ENCODE results near the gene FNDC1.
A peak's percentile ranks its signal among the peaks of the same experiment; 100 is the strongest.
"Not testable (repeated sequence)": the region's sequence is repeated elsewhere in the genome, so short reads cannot be mapped to it uniquely, and the experiment has no call there.

Gene FNDC1
- total RNA-seq = 0 to 0.19 (median 0.04) reads per million in 3 experiments

- DNase-seq = no peak
Measured at GRCh38 chr6:159169193-159169555, at the start of gene FNDC1. FNDC1 (plus strand) TSS chr6:159169400; CDS start chr6:159169597, 197 bp downstream.

- no peak for DNase-seq
Measured at GRCh38 chr6:159119791-159120190, 49.4 kb upstream of the FNDC1 start.

- no peak for DNase-seq
Measured at GRCh38 chr6:159121486-159121885, 47.7 kb upstream of the FNDC1 start.

- no peak for DNase-seq
Measured at GRCh38 chr6:159122453-159122852, 46.7 kb upstream of the FNDC1 start.

- DNase-seq = not testable (repeated sequence)
Measured at GRCh38 chr6:159123831-159124230, 45.4 kb upstream of the FNDC1 start.

- DNase-seq = no peak
Measured at GRCh38 chr6:159125014-159125609, 44.1 kb upstream of the FNDC1 start.

- DNase-seq = no peak
Measured at GRCh38 chr6:159125951-159126352, 43.2 kb upstream of the FNDC1 start.

- DNase-seq = no peak
Measured at GRCh38 chr6:159126590-159126989, 42.6 kb upstream of the FNDC1 start.

- DNase-seq = no peak
Measured at GRCh38 chr6:159127701-159128100, 41.5 kb upstream of the FNDC1 start.

GRCh38 chr6:159128978-159129377 lies 40.2 kb upstream of the FNDC1 start:
- DNase-seq = no peak

GRCh38 chr6:159130846-159131245 lies 38.4 kb upstream of the FNDC1 start:
- no peak for DNase-seq

GRCh38 chr6:159131709-159132108 lies 37.5 kb upstream of the FNDC1 start:
- DNase-seq = no peak

GRCh38 chr6:159132664-159133063 lies 36.5 kb upstream of the FNDC1 start:
- DNase-seq = no peak

GRCh38 chr6:159134701-159135364 lies 34.4 kb upstream of the FNDC1 start:
- DNase-seq = peak; percentile 62

- DNase-seq = no peak
Measured at GRCh38 chr6:159137676-159138075, 31.5 kb upstream of the FNDC1 start.

- DNase-seq = no peak
Measured at GRCh38 chr6:159142531-159142930, 26.7 kb upstream of the FNDC1 start.

- no peak for DNase-seq
Measured at GRCh38 chr6:159148641-159149040, 20.6 kb upstream of the FNDC1 start.

GRCh38 chr6:159149641-159150040 lies 19.6 kb upstream of the FNDC1 start:
- no peak for DNase-seq

- peak; percentile 13 for DNase-seq
Measured at GRCh38 chr6:159151266-159151855, 17.8 kb upstream of the FNDC1 start.

- no peak for DNase-seq
Measured at GRCh38 chr6:159152041-159152440, 17.2 kb upstream of the FNDC1 start.

GRCh38 chr6:159152782-159153181 lies 16.4 kb upstream of the FNDC1 start:
- no peak for DNase-seq

- no peak for DNase-seq
Measured at GRCh38 chr6:159155679-159156078, 13.5 kb upstream of the FNDC1 start.

- DNase-seq = no peak
Measured at GRCh38 chr6:159156089-159156488, 13.1 kb upstream of the FNDC1 start.

GRCh38 chr6:159157431-159157830 lies 11.8 kb upstream of the FNDC1 start:
- DNase-seq = no peak
